HG03378 (cell line): ENCODE measurements around the gene KCNMA1.

Source experiments
- ATAC-seq: cut with Tn5 transposase; IDR thresholded peaks from one replicate; pipeline ENCODE4 v1.9.1; 2021; ENCODE audit warnings: mild to moderate bottlenecking, moderate library complexity; ENCODE audit not compliant: unreplicated experiment

Gene KCNMA1

GRCh38 chr10:76981251-76981650, 656.4 kb downstream of the KCNMA1 start:
- ATAC-seq: no peak

- no peak for ATAC-seq
Measured at GRCh38 chr10:76977901-76978300, 659.7 kb downstream of the KCNMA1 start.

- ATAC-seq: no peak
Measured at GRCh38 chr10:76977046-76977445, 660.6 kb downstream of the KCNMA1 start.

- ATAC-seq: no peak
Measured at GRCh38 chr10:76976142-76976541, 661.5 kb downstream of the KCNMA1 start.

- ATAC-seq: no peak
Measured at GRCh38 chr10:76975126-76975525, 662.5 kb downstream of the KCNMA1 start.

GRCh38 chr10:76974017-76974691, 663.5 kb downstream of the KCNMA1 start:
- ATAC-seq: no peak

- no peak for ATAC-seq
Measured at GRCh38 chr10:76973091-76974016, 664.3 kb downstream of the KCNMA1 start.

GRCh38 chr10:76972541-76972940, 665.1 kb downstream of the KCNMA1 start:
- no peak for ATAC-seq

DNA sequence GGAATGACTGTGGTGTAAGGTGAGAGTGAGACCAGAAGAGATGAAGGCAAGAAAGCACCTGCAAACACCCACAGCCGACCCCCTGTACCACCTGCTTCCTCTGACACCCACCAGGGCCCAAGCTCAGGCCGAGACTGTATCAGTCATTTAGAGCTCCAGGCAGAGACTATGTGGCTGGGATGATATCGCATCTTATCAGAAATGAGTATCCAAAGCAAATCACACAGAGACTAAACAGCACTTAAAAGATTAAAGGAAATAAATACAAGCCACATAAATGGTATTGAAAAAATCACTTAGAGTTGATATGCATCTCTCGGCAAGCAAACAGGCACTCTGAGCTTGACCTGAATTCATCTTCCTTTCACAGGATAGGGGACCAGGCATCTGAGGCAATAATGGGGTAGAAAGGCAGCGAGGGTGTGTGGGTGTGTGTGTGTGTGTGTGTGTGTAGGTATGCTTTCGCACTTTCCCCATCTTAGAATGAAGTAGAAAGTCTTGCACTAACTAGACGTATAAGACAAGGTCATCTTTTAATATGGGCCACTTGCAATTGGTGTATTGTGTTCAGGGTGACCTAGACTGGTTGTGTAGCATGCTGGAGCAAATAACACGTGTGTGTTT, 665.9 kb downstream of the KCNMA1 start:
- no peak for ATAC-seq

DNA sequence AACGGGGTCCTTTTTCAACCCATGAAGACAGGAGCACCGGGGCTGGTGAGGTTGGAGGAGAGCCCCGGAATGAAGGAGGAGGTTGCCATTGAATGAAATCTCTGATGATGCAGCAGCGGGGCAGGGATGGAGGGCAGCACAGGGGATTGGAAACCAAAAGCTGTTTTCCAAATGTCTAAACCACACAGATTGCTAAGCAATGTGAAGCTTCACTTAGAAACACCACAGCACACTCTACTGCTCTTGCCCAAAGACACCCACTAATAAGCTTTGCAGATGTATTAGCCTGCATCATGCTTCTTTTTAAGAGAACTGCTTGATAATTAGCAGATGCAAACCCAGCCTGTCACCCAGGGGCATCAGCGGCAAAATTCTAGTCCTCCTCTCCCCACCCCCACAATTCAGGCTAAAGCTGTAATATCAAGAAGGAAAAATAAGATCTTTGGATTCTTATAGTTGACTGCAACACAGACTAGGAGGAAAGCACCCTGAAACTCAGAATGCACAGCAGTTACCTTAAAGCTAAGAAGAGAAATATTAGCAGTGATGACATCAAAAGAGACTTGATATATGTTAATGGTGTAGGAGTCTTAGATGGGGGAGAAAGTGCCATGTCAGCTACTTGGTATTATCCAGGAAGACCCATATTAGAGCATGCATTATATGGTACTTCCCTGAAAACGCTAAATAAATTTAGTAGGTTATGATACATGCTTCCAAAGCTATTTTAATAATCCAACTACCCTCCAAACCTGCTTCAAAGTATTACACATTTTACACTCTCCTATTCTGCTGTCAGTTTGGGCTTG, 666.7 kb downstream of the KCNMA1 start:
- ATAC-seq: no peak

DNA sequence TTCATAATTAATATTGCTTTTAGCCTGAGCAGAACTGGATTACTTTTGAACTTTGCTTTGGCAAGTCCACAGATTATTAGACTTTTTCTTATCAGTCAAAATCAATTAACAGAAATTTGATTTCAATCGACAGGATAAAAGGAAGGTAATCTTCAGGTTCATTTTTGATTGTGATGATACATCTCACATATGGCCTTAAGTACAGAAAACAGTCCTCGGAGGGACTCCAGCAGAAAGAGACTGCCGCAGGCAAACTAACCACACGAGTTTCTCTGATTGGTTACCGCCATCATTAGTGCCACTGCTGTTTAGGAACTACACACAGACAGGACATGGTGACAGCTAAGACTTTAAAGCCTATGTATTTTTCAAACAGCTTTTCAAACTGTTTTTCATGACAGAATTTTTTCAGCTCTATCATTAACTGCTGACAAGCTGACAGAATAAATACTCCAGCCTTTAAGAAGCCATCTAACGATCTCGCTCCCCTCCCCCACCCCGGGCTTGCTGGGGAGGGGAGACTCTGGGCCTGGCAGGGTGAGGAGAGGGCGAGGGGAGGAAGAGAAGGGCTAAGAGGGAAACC, 668.2 kb downstream of the KCNMA1 start:
- ATAC-seq: no peak

- ATAC-seq: no peak
Measured at GRCh38 chr10:76968483-76968882, 669.1 kb downstream of the KCNMA1 start.

DNA sequence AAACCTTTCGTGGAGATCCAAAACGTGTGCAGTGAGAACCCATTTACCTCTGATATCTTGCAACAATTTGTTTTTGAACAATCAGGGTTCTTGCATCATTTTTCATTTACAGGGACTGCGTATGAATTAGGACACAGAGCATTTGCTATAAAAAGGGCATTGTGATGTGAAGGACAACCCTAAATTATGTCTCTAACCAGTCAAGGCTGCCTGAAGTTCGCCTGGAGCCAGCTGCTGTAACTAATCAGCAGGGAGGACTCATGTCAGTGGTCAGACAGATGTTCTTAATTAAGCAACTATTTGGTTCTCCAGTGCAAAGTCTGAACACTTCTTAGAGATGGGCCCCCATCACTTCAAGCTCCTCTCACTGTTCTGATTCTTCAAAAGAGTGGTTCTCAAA, 674.8 kb downstream of the KCNMA1 start:
- ATAC-seq: no peak

GRCh38 chr10:76961841-76962240, 675.8 kb downstream of the KCNMA1 start:
- ATAC-seq: no peak

- ATAC-seq: no peak
Measured at GRCh38 chr10:76959111-76959510, 678.5 kb downstream of the KCNMA1 start.

- ATAC-seq: no peak
Measured at GRCh38 chr10:76954838-76955237, 682.8 kb downstream of the KCNMA1 start.

GRCh38 chr10:76950354-76950753, 687.3 kb downstream of the KCNMA1 start:
- ATAC-seq: no peak

DNA sequence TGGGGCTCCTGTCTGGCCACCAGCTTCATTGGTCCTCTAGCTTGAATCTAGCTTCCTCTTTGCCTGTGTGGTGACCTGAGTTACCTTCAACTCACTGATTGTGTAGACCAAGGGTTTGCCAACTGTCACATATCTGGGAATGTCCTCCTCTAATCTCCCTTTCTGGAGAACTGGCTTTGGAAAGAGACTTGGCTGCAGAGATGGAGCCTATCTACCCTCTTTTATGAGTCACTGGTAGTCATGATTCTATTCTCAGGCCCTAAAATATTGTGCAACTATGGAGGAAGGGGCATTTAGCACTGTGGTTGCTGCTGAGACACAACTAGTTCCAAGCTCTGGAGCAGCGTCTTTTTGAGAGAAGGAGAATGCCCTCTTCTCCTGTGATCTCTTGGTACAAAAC, 691.3 kb downstream of the KCNMA1 start:
- ATAC-seq: no peak

DNA sequence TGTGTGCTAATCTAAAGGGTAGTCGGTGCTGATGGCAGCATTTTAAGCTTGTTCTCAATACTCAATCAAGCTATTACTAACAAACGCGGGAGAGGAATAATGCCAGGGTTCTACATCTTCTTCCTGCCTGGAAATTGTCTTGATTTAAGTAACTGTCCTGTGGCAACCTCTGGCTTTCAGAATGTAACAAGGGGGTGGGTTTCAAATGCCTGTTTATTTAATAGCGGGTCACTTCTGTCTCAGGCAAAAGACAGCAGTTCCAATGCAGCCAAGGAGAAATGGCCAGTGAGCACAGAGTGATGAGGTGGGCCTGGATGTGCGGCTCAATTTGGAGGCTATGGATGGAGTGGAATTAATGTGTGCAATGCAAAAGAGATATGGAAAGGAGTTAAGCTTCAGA, 692.4 kb downstream of the KCNMA1 start:
- ATAC-seq: no peak

GRCh38 chr10:76944640-76945039, 693.0 kb downstream of the KCNMA1 start:
- ATAC-seq: no peak
